Memory B cell (primary cell): Measurements from ENCODE around the gene NOS1AP.
"Not testable (repeated sequence)": the region's sequence is repeated elsewhere in the genome, so short reads cannot be mapped to it uniquely, and the experiment has no call there.

Experiments used
- ATAC-seq: fragments of 150-1000 bp; cut with Tn5 transposase; 2 replicates; pipeline ENCODE4 v1.10.0; 2021; ENCODE audit warnings: low read depth, mild to moderate bottlenecking, moderate library complexity
- DNase-seq, 2 donors: peaks; one replicate each; pipeline ENCODE4 v3.0.0; 2022; ENCODE audit warnings: low spot score in 2 of 2
- H3K27ac Mint-ChIP-seq: one replicate; pipeline ENCODE4 v1.8.0; 2022; ENCODE audit warnings: mild to moderate bottlenecking, moderate library complexity, mixed read lengths
- H3K27me3 Mint-ChIP-seq: one replicate; pipeline ENCODE4 v1.8.0; 2022; ENCODE audit warnings: mixed read lengths
- H3K36me3 Mint-ChIP-seq: one replicate; pipeline ENCODE4 v1.8.0; 2022; ENCODE audit warnings: mild to moderate bottlenecking, mixed read lengths
- H3K4me1 Mint-ChIP-seq: one replicate; pipeline ENCODE4 v1.8.0; 2022; ENCODE audit warnings: mixed read lengths
- H3K4me3 Mint-ChIP-seq: one replicate; pipeline ENCODE4 v1.8.0; 2022; ENCODE audit warnings: mild to moderate bottlenecking, moderate library complexity, mixed read lengths
- H3K9me3 Mint-ChIP-seq: one replicate; pipeline ENCODE4 v1.8.0; 2022; ENCODE audit warnings: mixed read lengths

The NOS1AP gene

DNA sequence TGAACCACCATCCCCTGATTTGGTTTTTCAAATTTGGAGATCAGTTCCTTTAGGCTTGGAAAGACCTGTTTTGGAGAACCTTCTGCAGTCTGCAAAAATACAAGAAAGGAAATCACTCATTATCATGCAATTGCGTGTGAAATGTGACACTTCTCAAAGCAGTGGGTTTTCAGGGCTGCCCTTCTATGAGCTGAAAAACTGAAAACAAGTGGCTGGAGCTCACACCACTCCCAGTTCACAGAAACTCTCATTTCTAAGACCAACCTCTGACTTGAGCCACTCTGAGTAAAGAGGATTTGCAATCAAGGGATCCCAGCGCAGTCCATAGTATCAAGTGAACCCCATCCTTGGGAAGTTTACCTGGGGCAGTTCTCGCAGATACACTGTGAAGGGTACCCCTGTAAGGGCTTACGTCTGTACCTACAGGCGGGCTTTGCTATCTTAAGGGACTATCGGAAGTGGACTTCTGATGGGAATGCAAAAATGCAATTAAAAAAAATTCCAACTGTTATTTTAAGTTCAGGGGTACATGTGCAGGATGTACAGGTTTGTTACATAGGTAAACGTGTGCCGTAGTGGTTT, 329.6 kb downstream of the NOS1AP start:
- peaks cover 12% of the 10 kb centered on the region for H3K27me3 Mint-ChIP-seq
- no peak for DNase-seq
- no peak overlapping the region for H3K27ac Mint-ChIP-seq
- H3K4me3 Mint-ChIP-seq, result no peak overlapping the region
- H3K36me3 Mint-ChIP-seq, result no peaks in the 10 kb centered on the region
- H3K4me1 Mint-ChIP-seq, result no peaks in the 10 kb centered on the region
- ATAC-seq, result no peak
- no peaks in the 10 kb centered on the region for H3K9me3 Mint-ChIP-seq

DNA sequence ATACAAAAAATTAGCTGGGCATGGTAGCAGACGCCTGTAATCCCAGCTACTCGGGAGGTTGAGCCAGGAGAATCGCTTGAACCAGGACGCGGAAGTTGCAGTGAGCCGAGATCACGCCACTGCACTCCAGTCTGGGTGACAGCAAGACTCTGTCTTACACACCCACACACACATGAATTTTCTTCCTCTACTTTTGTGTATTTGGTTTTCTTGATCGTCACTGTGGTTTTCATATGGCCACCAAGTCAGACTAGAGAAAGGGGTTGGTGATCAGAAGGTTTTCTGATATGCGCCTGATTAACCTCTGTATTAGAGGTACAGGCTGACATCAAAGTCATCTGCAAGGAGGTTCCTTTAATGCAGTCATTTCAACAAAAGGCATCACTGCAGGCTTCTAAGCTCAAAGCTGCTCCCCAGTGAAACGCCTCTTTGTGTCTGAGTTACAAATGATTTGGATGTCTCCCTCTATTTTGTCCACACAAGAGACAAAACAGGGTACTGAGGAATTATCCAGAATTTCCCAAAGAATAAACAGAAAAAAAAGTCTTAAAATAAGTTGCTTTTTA, 331.4 kb downstream of the NOS1AP start:
- Mint-ChIP-seq H3K27ac (no peak overlapping the region), H3K4me3 (no peak overlapping the region), H3K4me1 (no peaks in the 10 kb centered on the region), H3K27me3 (peaks cover 12% of the 10 kb centered on the region), H3K9me3 (no peaks in the 10 kb centered on the region), H3K36me3 (no peaks in the 10 kb centered on the region)
- DNase-seq (no peak), ATAC-seq (no peak)

DNA sequence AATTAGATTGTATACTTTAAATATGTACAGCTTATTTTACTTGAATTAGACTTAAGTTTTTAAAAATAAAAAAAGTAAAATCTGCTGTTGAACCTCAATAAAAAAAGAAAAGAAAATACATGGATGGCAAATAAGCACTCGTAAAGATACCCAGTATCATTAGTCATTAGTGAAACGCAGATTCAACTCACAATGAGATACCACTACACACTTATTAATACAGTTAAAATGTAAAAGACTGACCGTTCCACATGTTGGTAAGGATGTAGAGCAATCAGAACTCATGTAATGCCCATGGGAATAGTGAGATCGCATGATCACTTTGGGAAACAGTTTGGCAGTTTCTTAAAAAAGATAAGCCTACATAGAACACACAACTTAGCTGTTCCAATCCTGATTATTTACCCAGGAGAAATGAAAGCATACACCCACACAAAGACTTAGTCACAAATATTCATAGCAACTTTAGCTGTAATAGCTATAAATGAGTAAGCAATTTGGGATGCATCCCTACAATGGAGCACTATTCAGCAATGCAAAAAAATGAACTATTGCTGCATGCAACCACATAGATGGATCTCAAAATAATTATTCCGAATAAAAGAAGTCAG, 335.2 kb downstream of the NOS1AP start:
- DNase-seq (no peak), ATAC-seq (no peak)
- H3K27ac Mint-ChIP-seq, result no peak overlapping the region
- no peaks in the 10 kb centered on the region for H3K9me3 Mint-ChIP-seq
- H3K36me3 Mint-ChIP-seq, result no peaks in the 10 kb centered on the region
- H3K4me3 Mint-ChIP-seq, result no peak overlapping the region
- no peaks in the 10 kb centered on the region for H3K4me1 Mint-ChIP-seq
- H3K27me3 Mint-ChIP-seq, result peaks cover 11% of the 10 kb centered on the region

DNA sequence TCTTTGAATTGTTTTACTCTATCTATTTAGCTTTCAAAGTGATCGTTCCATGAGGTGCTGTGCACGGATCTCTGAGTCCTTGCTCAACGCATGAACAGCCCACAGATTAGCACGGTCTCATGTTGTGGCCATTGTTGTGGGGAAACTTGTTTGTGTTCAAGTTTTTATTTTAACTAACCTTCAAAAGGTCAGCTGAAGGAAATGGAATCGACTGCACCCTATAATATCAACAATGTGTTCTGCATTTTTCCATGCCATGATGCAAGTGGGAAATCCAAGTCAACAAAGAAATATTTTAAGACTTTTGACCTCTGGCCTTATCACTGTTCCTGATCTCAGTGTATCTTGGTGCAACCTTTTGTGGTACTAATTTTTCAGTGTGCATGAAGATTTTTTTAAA, 336.3 kb downstream of the NOS1AP start:
- H3K4me1 Mint-ChIP-seq, result no peaks in the 10 kb centered on the region
- H3K4me3 Mint-ChIP-seq, result no peak overlapping the region
- no peaks in the 10 kb centered on the region for H3K36me3 Mint-ChIP-seq
- no peaks in the 10 kb centered on the region for H3K9me3 Mint-ChIP-seq
- no peak overlapping the region for H3K27ac Mint-ChIP-seq
- no peak for DNase-seq
- no peak for ATAC-seq
- H3K27me3 Mint-ChIP-seq, result peaks cover 14% of the 10 kb centered on the region

DNA sequence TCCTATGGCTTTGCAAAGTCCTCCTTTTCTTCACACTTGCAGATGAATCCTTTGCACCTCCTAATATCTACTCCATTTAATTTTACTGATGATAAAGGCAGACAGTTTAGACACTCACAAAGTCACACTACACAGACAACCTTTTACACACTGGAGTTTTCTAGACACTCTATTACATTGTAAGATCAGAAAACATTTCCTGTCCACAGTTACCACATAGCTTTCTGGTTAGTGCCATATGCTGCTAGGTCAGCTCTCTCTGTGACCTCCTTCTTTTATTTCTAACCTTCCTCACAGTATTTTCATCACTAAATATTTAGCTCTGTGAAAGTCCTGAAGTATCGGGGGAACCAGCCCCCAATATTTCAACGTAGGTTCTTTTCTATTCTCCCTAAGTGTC, 337.3 kb downstream of the NOS1AP start:
- Mint-ChIP-seq H3K27ac (no peak overlapping the region), H3K36me3 (no peaks in the 10 kb centered on the region), H3K9me3 (no peaks in the 10 kb centered on the region), H3K4me3 (no peak overlapping the region), H3K27me3 (peaks cover 16% of the 10 kb centered on the region), H3K4me1 (no peaks in the 10 kb centered on the region)
- no peak for ATAC-seq
- DNase-seq, result no peak

DNA sequence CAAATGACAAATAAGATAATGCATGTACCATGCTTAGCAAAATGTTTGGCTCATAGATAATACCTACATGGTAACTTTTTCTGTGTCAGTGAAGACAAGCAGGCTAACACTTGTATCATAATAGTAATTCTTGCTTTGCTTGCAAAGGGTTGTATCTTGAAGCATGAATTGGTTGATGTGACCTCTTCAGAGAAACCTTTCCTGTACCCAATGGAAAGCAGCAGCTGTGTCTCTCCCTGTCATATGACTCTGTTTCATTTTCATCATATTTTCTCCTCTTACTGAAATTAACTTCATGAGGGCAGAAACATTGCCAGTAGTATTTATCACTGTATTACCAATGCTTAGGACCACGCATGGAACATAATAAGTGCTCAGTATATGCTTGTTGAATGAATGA, 338.0 kb downstream of the NOS1AP start:
- Mint-ChIP-seq H3K36me3 (no peaks in the 10 kb centered on the region), H3K27me3 (peaks cover 13% of the 10 kb centered on the region), H3K27ac (no peak overlapping the region), H3K9me3 (no peaks in the 10 kb centered on the region), H3K4me3 (no peak overlapping the region), H3K4me1 (no peaks in the 10 kb centered on the region)
- ATAC-seq (no peak), DNase-seq (no peak)

DNA sequence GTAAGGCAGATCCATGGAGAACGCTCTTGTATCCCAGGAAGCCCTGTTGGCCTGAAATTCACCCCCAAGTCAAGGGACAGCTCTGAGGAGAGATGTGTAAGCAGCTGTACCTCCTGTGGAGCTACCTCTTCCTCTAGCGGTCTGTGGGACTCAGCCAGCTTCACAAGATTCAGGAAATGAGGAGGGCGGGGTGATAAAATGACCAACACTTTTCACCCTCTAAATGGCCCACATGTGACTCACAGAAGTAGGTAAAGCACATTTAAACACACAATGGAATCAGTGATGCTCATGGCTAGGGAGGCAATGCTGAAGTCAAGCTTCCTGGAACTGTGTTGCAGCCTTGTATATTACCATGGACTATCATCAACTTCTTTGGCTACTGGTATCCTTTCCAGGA, 342.5 kb downstream of the NOS1AP start, which contains the start of gene SH2D1B:
Gene SH2D1B, minus strand, starts transcription at position 135 of the 400 bp plus-strand sequence. Its CDS starts 120 bp downstream, at position 15.
- DNase-seq (no peak), ATAC-seq (no peak)
- Mint-ChIP-seq H3K36me3 (no peaks in the 10 kb centered on the region), H3K27ac (no peak within 1 kb of the TSS), H3K4me1 (no peaks in the 10 kb centered on the region), H3K4me3 (no peak within 1 kb of the TSS), H3K27me3 (peaks cover 15% of the 10 kb centered on the region), H3K9me3 (no peaks in the 10 kb centered on the region)

DNA sequence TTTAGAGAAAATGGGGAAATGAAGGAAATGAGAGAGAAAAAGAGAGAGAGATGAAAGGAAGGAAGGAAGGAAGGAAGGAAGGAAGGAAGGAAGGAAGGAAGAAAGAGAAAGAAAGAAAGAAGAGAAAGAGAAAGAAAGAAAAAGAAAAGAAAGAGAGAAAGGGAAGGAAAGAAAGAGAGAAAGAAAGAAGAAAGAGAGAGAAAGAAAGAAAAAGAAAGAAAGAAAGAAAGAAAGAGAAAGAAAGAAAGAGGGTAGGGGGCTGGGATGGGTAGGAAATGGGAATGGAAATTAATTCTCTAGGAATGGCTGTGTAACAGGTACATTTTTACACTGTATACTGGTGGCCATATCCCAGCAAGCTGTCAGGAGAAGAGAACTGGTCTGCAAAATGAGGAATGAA, 346.7 kb downstream of the NOS1AP start:
- no peak for DNase-seq
- no peak overlapping the region for H3K4me3 Mint-ChIP-seq
- no peaks in the 10 kb centered on the region for H3K36me3 Mint-ChIP-seq
- H3K4me1 Mint-ChIP-seq, result no peaks in the 10 kb centered on the region
- no peak for ATAC-seq
- H3K27me3 Mint-ChIP-seq, result peaks cover 8% of the 10 kb centered on the region
- no peak overlapping the region for H3K27ac Mint-ChIP-seq
- H3K9me3 Mint-ChIP-seq, result no peaks in the 10 kb centered on the region

DNA sequence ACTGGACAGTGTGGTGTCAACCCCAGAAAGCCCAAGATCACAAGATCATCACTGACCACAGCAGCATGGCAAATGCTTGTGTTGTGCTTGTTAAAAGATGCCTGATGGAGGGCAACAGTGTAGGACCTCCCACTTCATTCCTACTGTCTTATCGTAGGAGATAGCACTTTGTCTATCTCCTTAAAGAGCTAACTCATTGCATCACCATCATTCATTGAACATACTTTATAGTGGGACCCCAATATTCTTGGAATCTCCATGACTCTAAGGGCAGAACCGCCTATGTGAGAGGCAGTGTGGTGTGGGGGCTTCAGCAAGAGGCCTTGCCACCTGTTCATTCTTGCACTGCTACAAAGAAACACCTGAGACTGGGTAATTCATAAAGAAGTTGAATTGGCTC, 347.4 kb downstream of the NOS1AP start:
- H3K4me1 Mint-ChIP-seq, result peaks cover 4% of the 10 kb centered on the region
- no peak overlapping the region for H3K27ac Mint-ChIP-seq
- peaks cover 5% of the 10 kb centered on the region for H3K27me3 Mint-ChIP-seq
- no peaks in the 10 kb centered on the region for H3K36me3 Mint-ChIP-seq
- no peak overlapping the region for H3K4me3 Mint-ChIP-seq
- no peak for DNase-seq
- no peak for ATAC-seq
- no peaks in the 10 kb centered on the region for H3K9me3 Mint-ChIP-seq

DNA sequence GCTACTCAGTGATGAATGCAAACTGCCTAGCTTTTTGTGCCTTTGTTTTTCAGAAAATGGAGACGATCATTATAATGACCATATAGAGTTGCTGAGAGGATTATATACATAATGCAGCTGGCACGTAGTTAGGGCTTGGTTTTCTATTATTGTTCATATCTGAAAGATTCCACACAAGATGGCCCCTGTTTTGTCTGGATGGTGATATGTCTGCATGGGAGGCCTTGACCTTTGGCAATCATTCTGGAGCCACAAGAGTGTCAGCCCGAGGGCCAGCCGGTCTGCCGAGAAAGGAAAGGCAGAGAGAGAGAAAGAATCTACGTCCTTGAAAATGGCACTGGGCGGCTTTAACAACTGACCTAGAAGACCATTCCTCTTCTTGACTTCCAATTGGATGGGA, 348.2 kb downstream of the NOS1AP start:
- Mint-ChIP-seq H3K4me3 (no peak overlapping the region), H3K9me3 (no peaks in the 10 kb centered on the region), H3K27ac (no peak overlapping the region), H3K36me3 (no peaks in the 10 kb centered on the region), H3K4me1 (peaks cover 4% of the 10 kb centered on the region), H3K27me3 (peaks cover 3% of the 10 kb centered on the region)
- DNase-seq (no peak), ATAC-seq (no peak)

DNA sequence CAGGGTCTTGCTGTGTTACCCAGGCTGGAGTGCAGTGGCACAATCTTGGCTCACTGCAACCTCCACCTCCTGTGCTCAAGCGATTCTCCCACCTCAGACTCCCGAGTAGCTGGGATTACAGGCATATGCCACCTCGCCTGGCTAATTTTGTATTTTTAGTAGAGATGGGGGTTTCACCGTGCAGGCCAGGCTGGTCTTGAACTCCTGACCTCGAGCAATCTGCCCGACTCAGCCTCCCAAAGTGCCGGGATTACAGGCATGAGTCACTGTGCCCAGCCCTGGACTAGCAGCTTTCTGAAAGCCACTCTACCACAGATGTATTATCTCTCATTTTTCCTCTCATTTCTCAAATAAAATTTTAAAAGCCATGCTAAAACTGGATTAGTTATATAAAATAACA, 349.1 kb downstream of the NOS1AP start:
- not testable (repeated sequence) for H3K9me3 Mint-ChIP-seq, H3K36me3 Mint-ChIP-seq, H3K4me3 Mint-ChIP-seq, H3K27me3 Mint-ChIP-seq, ATAC-seq, DNase-seq, H3K27ac Mint-ChIP-seq
- peaks cover 12% of the 10 kb centered on the region for H3K4me1 Mint-ChIP-seq

DNA sequence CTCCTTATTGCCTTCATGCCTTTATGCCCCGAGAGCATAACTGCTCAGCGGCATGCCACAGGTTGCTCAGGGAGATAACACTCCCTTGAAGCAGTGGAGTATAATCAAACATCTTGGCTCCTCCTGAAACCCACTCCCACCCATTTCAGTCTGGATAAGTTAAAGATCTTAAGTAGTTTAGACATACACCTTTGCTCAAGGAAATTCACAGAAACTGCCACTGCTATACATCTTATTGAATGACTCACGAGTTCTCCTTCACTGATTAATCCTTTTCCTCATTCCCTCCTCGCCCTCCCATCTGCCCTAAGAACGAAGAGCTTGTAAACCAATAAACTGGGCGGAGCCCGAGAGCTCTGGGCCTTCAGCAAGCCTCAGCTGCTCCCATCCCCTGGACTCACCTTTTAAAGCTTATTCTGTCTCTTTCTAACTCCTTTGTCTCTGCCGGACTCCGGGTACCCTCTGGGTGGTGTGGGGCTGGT, 350.0 kb downstream of the NOS1AP start:
- H3K4me1 Mint-ChIP-seq, result peaks cover 12% of the 10 kb centered on the region
- H3K9me3 Mint-ChIP-seq, H3K36me3 Mint-ChIP-seq, ATAC-seq, H3K27me3 Mint-ChIP-seq, H3K27ac Mint-ChIP-seq, H3K4me3 Mint-ChIP-seq, DNase-seq: not testable (repeated sequence)
